ENCODE data around the gene NOL7. TPM values are rescaled to one million over a fixed set of nuclear protein-coding genes. Genes with fewer than 3 reads are reported as not detected.

NOL7 gene
- total and polyA plus RNA-seq, 2 of the 8 experiments (the other 6 are each of a cell fraction or from before 2014, with no cell fraction given) = 16.4 to 70.4 TPM

DNA sequence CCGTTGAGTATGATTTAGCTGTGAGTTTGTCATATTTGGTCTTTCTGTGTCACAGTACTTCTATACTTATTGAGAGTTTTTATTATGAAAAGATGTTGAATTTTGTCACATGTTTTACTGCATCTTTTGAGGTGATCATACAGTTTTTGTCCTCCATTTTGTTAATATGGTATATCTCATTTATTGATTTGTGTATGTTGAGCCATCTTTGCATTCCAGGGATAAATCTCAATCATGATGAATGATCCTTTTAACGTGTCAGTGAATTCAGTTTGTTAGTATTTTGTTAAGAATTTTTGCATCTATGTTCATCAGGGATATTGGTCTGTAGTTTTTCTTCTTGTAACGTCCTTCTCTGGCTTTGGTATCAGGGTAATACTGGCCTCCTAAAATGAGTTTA, 37.2 kb upstream of the NOL7 start:
- ChIA-PET POLR2A (ENCODE audit: partially characterized antibody) (interaction anchor here (0.5 kb wide), 1 partner anchor 24 kb away, joined by 3 read pairs; no protein-coding TSS in a partner anchor), CTCF (ENCODE audit: partially characterized antibody) (interaction anchor here (0.6 kb wide), 1 partner anchor 870 kb away, joined by 3 read pairs; no protein-coding TSS in a partner anchor)
- no peaks in the 10 kb centered on the region for H3K27me3 ChIP-seq (replicated peaks in 1 of 4; ENCODE audit: control insufficient read depth in 3 of 4, extremely low read depth in 1 of 4, insufficient read depth in 3 of 4, low read length in 3 of 4)
- H3K36me3 ChIP-seq (ENCODE audit: control insufficient read depth in 2 of 4, insufficient read depth in 4 of 4, low read length in 3 of 4) = peaks cover 0 to 12% (median 4%) of the 10 kb centered on the region in 4 experiments; a peak in 2 of 8 replicates
- no peak overlapping the region for H4K8ac ChIP-seq (ENCODE audit: extremely low read depth, insufficient read depth, low read length)
- no peak overlapping the region for H3K27ac ChIP-seq (ENCODE audit: low read depth, low read length)
- DNase-seq (ENCODE audit: low read depth in 1 of 2, low spot score in 2 of 2) = no peak
- no peaks in the 10 kb centered on the region for H3K9me3 ChIP-seq (ENCODE audit: insufficient read depth in 2 of 2, low read depth in 1 of 2, low read length in 1 of 2)
- peaks cover 0 to 23% of the 10 kb centered on the region in 2 experiments; a peak in 2 of 4 replicates for H3K79me2 ChIP-seq (ENCODE audit: control insufficient read depth in 1 of 2, insufficient read depth in 2 of 2, low read length in 2 of 2)
- no peak overlapping the region for H2AFZ ChIP-seq (ENCODE audit: low read length)
- no peaks in the 10 kb centered on the region for H4K20me1 ChIP-seq (replicated peaks in 1 of 2; ENCODE audit: control insufficient read depth in 1 of 2, insufficient read depth in 2 of 2, low read length in 2 of 2)
- no peak overlapping the region for H2BK20ac ChIP-seq (ENCODE audit: low read length)
- H2AK5ac ChIP-seq (ENCODE audit: low read depth, low read length) = no peak overlapping the region
- H3K56ac ChIP-seq (replicated peaks; ENCODE audit: insufficient read length, low read depth, low read length) = no peak overlapping the region
- no peak overlapping the region for H3K4me3 ChIP-seq (ENCODE audit: extremely low read depth in 1 of 4, insufficient read depth in 2 of 4, low read depth in 3 of 4, low read length in 4 of 4)
- H3K18ac ChIP-seq (ENCODE audit: extremely low read depth, low read length) = no peak overlapping the region
- no peak overlapping the region for H2BK120ac ChIP-seq (replicated peaks; ENCODE audit: low read depth, low read length)
- FAIRE-seq = no peak
- H2BK5ac ChIP-seq (ENCODE audit: low read depth, low read length) = no peak overlapping the region
- H3K9ac ChIP-seq (replicated peaks in 1 of 4; ENCODE audit: extremely low read depth in 1 of 4, low read depth in 3 of 4, low read length in 3 of 4) = no peak overlapping the region
- no peak overlapping the region for H3K14ac ChIP-seq (ENCODE audit: insufficient read length)
- H3K4me1 ChIP-seq (replicated peaks in 1 of 4; ENCODE audit: control insufficient read depth in 3 of 4, insufficient read depth in 4 of 4, low read length in 3 of 4) = peaks cover 0 to 6% (median 5%) of the 10 kb centered on the region in 4 experiments; a peak in 5 of 7 replicates
- H3K4me2 ChIP-seq (ENCODE audit: insufficient read depth in 1 of 2, low read depth in 2 of 2, low read length in 2 of 2) = no peak overlapping the region
- no peak overlapping the region for H4K91ac ChIP-seq (replicated peaks; ENCODE audit: insufficient read length, low read length)
- no peak overlapping the region for H4K5ac ChIP-seq (ENCODE audit: insufficient read length, low read depth, low read length)
- no peak overlapping the region for H2BK12ac ChIP-seq (ENCODE audit: low read depth, low read length)
- H3K79me1 ChIP-seq (ENCODE audit: low read depth, low read length) = no peaks in the 10 kb centered on the region
- no peak overlapping the region for H3K4ac ChIP-seq (replicated peaks; ENCODE audit: insufficient read length, low read depth, low read length)
- H3K23ac ChIP-seq (ENCODE audit: insufficient read length) = no peak overlapping the region
- peaks cover 5% of the 10 kb centered on the region for H3K23me2 ChIP-seq (ENCODE audit: low read depth, low read length)
- WGBS, 2 experiments (ENCODE audit: extremely low coverage in 1 of 2, insufficient coverage in 1 of 2, insufficient read length in 1 of 2, insufficient replicate concordance in 2 of 2, low coverage in 1 of 2, low lambda C conversion rate in 2 of 2, missing lambda C conversion rate in 1 of 2) = 91% methylated on average over 3 of the region's 3 CpGs; no CpG with 5 or more reads in 1 of the 2 experiments
- H2BK15ac ChIP-seq (ENCODE audit: low read length) = no peak overlapping the region
- TF ChIP-seq SIX5 (IDR thresholded peaks at IDR 0.05; ENCODE audit: low read depth, low read length) (no peak), NRF1 (IDR thresholded peaks at IDR 0.05; ENCODE audit: low read depth, low read length) (no peak), POU5F1 (IDR thresholded peaks at IDR 0.05; ENCODE audit: low read depth, low read length) (no peak), BACH1 (IDR thresholded peaks at IDR 0.05; ENCODE audit: low read length) (no peak), EZH2 (IDR thresholded peaks at IDR 0.05; ENCODE audit: low read depth, low read length, severe bottlenecking) (no peak), TAF1 (IDR thresholded peaks at IDR 0.05; ENCODE audit: low read depth, low read length) (no peak), EGR1 (IDR thresholded peaks at IDR 0.05; ENCODE audit: borderline replicate concordance, low read depth, low read length) (no peak), YY1 (IDR thresholded peaks at IDR 0.05; ENCODE audit: low read depth, low read length) (no peak), SP2 (IDR thresholded peaks at IDR 0.05; ENCODE audit: low read length) (no peak), KDM4A (IDR thresholded peaks at IDR 0.05; ENCODE audit: low read depth, low read length, severe bottlenecking) (no peak)
- TF ChIP-seq, protein P1, sequence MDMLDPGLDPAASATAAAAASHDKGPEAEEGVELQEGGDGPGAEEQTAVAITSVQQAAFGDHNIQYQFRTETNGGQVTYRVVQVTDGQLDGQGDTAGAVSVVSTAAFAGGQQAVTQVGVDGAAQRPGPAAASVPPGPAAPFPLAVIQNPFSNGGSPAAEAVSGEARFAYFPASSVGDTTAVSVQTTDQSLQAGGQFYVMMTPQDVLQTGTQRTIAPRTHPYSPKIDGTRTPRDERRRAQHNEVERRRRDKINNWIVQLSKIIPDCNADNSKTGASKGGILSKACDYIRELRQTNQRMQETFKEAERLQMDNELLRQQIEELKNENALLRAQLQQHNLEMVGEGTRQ (IDR thresholded peaks at IDR 0.05; ENCODE audit: low read length) = no peak
- TF ChIP-seq, protein P2, sequence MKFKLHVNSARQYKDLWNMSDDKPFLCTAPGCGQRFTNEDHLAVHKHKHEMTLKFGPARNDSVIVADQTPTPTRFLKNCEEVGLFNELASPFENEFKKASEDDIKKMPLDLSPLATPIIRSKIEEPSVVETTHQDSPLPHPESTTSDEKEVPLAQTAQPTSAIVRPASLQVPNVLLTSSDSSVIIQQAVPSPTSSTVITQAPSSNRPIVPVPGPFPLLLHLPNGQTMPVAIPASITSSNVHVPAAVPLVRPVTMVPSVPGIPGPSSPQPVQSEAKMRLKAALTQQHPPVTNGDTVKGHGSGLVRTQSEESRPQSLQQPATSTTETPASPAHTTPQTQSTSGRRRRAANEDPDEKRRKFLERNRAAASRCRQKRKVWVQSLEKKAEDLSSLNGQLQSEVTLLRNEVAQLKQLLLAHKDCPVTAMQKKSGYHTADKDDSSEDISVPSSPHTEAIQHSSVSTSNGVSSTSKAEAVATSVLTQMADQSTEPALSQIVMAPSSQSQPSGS (IDR thresholded peaks at IDR 0.05; ENCODE audit: low read length) = no peak
